ENCODE results near the gene CACNA1C.
"Not testable (repeated sequence)": the region's sequence is repeated elsewhere in the genome, so short reads cannot be mapped to it uniquely, and the experiment has no call there.

CACNA1C gene

DNA sequence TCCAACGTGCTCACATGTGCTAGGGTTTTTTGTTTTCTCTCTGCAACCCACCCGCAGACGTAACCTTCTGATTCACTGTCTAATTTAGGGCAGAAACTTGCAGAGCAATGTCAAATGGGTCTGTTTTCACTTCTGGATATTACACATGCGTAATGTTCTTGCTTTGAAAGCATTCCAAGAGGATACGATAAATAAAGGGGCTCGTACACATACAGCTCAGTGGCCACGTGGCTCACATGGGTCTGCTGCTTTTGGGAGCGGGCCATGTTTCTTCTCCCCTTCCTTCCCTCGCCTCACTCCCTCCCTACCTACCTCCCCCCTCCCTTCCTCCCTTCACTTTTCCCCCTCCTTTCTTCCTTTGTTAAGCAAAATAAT, 23.4 kb downstream of the CACNA1C start:
- DNase-seq (ENCODE audit: low spot score) = no peak

DNA sequence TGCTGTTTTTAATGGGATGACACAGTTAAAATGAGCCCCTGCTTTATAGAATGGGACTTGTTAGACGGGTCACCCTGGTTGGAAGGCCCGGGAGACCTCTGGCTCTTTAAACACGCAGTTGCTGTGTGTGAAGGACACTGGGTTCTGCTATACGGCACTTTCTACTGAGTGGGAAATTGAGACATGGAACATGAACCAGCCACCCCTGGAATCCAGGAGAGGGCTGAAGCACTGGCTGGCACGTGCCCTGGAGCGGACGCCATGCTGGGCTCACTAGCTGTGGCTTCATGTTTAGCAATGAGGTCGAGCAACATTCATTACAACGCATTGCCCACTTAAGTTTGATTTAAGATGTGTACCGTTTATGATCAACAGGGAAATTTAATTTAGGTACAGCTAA, 23.9 kb downstream of the CACNA1C start:
- no peak for DNase-seq (ENCODE audit: low spot score)

DNA sequence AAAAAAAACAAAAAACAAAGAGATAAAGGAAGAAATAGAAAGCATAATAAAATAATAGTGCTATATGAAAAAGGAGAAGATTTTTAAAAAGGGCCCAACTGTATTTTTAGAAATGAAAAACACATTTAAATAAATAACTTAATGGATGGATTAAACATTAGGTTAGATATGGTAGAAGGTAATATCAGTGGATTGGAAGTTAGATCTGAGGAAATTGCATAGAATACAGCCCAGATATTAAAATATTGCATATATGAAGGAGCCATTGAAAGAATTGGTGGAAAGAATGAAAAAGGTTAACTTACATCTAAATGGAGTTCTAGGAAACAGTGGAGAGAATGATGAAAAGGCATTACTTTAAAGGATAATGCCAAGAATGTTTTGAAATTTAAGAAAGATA, 27.8 kb downstream of the CACNA1C start:
- no peak for DNase-seq (ENCODE audit: low spot score)

DNA sequence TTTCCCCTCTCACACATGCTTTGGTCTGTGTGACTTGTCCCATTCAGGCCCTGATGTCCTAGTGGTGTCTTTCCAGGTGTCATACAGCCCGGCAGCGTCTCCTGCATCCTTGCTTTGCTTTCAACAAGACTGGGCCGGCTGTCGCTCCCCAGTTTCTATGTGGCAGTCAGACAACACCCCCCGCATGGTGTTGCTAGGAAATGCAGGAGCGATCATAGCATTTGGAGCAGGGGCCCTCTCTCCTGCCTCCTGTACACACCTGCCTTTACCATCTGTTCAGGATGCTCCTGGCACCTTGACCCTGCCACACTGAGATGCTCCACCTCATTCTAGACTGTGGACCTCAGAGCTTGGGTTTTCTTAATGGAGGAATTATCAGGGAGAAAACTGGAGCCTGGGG, 29.5 kb downstream of the CACNA1C start:
- no peak for DNase-seq (ENCODE audit: low spot score)

DNA sequence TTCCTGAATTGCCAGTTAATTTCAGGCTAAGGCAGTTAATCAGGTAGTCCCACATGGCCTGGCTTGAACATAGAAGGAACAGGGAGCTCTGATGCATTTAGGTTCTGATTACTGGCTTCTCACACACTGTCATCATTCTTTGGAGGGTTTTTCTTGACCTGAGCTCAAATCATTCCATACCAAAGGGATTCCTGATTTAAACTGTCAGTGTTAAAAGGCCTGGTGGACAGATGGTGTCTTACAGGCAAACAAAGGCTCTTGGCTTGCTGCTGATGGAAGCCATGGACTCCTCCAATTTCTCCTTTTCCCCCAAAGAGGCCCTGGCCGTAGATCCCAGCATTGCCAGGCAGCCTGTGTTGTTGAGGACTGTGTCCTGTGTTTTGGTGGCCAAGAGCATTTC, 30.2 kb downstream of the CACNA1C start:
- no peak for DNase-seq (ENCODE audit: low spot score)

DNA sequence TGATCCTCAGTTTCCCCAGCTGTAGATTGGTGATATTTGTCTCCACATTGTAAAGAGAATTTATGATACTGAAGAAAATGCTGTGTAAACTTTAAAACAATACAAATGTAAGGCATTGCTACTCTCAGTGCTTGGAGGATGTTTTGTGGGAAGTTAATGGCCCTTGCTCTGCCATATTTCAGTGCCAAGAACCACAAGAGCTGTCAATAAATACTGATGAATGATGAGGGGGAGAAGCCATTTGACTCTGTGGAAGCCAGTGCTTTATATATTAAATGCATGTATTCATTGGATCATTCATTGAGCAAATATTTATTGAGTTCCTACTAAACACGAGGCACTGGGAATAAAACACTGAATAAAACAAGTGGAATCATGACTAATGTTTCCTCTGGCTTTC, 30.8 kb downstream of the CACNA1C start:
- DNase-seq (ENCODE audit: low spot score) = no peak

DNA sequence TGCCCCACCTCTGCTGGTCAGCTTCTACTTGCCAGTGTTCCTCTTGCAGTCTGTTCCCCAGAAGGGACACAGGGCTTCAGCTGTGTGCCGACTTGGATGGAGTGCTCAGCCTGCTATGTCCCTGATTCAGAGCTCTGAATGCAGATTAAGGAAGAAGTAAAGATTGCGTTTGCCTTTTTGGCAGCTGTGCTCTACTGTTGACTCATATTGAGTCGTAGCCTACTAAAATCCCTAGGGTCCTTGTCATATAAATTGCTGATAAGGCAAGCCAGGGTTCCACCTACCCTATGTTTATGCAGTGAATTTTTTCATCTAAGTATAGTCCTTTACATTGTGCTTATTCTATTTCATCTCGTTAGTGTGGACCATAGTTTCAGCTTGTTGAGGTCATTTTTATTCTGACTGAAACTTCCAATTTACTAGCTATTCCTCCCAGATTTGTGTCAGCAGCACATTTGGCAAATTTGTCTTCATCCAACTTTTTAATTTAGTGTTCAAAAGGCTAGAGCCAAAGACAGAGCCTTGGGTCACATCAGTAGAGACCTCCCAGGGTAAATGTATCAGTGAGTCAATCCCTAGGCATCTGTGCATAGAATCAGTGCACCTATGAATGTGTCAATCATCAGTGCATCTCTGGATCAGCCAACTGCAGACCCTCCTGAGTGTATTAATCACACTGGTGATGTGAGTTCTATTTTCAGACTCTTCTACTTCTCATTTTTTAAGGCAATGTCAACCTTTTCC, 31.9 kb downstream of the CACNA1C start:
- DNase-seq (ENCODE audit: low spot score) = no peak

DNA sequence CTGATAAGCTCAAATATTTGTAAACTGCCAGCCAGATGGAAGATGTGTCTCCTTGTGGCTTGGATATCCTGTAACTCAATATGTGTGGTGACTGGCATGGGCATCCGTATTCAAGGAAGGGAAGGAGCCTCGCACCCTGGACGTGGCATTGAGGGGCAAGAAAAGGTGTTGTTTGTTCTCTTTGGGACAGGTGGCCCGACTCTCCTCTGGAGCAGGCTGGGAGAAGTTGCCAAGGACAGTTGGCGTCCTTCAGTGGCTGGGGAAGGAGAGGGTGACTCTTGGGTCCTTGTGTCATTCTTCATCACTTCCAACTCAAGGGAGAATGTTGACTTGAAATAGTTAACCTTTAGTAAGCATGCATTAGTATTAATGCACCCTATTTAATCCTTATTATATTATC, 39.6 kb downstream of the CACNA1C start:
- DNase-seq (ENCODE audit: low spot score) = no peak

DNA sequence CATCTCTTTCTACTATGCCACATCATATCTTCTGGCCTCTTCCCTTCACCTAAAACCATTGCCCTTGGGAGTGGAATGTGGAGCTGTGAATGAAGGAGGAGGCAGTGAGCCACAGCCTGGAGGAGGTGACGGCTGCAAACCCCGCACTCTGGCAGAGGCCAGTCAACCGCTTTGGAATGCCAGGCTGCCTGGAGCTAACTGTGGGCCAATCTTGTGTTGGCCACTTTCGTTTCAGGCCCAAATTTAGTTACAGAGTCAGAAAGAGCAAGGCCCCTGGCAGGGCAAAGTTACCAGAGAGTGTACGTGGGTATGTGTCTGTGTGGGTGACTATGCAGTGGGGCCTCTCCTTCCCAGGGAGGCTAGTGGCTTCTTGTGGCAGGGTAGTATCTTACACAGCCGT, 40.1 kb downstream of the CACNA1C start:
- DNase-seq (ENCODE audit: low spot score) = no peak

DNA sequence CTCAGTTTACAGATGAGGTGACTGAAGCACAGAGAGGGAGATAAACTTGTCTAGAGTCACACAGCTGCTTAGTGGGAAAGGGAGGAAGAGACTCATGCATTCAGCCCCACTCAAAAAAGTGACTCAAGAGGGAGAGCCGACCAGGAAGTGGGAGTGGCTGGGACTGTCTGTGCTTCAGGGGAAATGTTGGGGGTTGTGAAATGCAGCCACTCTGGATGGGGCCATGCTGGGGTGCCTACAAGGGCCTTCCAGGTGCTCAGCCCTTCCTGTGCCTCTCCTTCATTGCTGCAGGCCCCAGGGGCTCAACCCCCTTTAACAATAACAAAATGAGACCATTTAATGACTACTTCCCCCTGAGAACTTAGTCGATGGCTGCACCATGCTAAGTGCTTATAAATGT, 41.8 kb downstream of the CACNA1C start:
- no peak for DNase-seq (ENCODE audit: low spot score)

DNA sequence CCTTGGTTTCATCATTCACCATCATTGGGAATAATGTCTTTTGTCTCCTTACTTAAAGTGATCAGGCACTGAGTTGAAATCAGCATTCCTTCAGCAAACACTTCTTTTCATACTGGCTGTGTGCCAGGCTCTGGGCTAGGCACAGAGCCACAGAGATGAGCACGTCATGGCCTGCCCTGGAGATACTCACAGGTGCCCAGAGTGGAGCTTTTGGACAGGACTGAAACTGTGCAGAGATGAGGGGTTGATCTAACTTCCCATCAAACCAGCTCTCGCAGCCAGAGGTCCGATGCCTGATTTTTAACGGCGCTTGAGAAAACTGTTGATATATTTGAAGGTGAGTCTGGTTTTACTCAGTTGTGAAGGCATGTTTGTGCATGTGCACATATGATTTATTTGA, 43.1 kb downstream of the CACNA1C start:
- DNase-seq (ENCODE audit: low spot score) = no peak

DNA sequence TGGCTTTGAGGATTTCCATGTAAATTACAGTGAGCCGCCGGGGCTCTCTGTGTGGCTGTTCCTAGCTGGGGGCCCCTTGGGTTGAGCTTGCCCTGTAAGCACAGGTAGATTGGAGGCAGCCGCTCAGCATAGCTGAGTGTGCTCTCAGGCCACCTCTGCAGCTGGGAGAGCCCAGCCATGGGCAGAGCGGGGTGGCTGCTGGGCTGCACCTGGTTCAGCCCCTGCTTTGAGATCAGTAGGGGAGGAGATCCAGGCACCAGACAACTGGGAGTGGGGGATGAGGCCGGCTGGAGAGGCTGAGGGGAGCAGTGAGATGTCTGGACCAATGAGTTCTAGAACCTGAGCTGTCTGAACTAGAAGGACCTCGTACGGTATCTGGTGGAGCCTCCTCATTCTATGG, 44.8 kb downstream of the CACNA1C start:
- DNase-seq (ENCODE audit: low spot score) = no peak

DNA sequence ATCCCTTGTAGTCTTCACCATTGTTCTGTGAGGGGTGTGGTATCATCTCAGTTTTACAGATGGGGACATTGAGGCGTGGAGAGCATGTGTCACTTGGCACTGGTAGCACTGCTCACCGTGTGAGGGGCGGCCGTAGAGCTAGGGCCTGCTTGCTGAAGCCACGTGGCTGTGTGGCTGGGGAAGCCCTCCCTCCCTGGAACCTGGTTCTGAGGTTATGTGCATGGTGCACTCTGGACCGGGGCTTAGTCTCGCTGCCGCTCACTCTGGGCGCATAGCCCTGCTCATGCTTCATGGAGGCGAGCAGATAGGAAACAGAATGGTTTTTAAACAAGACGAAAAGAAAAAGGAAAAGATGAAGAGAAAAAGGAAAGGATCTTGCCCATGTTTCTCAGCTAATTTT, 46.1 kb downstream of the CACNA1C start:
- DNase-seq (ENCODE audit: low spot score) = no peak

DNA sequence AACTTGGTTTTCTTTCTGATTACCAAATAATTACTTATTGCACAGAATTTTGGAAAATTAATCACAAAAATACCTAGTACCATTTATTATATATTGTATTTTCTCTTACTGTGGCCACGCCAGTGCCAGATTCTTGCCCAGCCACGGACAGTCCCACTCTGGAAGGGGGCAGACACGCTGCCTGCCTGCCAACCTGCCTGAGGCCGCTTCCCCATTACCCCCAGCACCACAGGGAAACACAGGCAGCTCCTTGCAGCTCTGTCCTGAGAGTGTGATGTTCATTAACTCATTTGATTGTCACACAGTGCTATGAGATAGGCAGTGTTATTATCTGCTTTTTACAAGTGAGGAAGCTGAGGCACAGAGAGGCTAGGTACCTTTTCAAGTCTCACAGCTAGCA, 46.8 kb downstream of the CACNA1C start:
- no peak for DNase-seq (ENCODE audit: low spot score)

DNA sequence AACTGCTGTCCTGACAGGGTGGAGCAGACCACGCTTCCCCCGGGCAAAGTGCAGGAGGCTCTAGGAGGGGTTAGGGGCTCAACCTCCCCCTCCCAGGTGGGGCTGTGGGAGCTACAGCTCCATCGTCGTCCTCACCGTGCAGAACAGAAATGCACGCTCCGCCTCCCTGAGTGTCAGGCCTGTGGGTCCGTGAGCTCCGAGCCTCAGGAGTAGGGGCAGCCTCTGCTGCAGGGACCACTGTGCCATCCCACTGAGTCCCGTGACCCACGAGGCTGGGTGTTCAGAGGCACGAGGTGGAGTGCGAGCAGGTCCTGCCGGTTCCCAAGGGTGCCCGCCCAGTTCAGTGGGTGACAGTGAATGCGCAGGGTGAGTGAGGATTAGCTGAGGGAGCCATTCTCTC, 48.6 kb downstream of the CACNA1C start:
- no peak for DNase-seq (ENCODE audit: low spot score)

DNA sequence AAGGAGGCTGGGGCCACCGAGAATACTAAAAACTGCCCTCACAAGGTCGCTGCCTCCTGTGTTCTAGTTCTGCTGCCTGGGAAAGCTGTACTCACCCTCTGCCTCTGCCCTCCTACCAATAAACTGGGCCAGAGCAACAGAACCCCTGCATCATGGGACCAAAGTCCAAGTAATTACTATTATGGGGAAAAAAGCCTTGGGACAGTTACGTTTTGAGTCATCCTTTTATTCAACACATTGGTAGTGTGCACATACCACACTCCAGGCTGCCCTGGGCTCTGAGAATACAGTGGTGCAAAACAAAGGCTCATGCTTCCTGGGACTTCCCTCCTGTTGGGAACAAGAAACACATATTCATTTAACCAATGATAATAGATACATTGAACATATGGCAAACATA, 49.0 kb downstream of the CACNA1C start:
- DNase-seq (ENCODE audit: low spot score) = no peak

DNA sequence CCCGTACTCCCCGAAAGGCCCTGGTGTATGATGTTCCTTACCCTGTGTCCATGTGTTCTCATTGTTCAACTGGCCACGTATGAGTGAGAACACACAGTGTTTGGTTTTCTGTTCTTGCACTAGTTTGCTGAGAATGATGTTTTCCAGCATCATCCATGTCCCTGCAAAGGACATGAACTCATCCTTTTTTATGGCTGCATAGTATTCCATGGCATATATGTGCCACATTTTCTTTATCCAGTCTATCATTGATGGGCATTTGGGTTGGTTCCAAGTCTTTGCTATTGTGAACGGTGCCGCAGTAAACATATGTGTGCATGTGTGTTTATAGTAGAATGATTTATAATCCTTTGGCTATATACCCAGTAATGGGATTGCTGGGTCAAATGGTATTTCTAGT, 49.9 kb downstream of the CACNA1C start:
- not testable (repeated sequence) for DNase-seq (ENCODE audit: low spot score)

DNA sequence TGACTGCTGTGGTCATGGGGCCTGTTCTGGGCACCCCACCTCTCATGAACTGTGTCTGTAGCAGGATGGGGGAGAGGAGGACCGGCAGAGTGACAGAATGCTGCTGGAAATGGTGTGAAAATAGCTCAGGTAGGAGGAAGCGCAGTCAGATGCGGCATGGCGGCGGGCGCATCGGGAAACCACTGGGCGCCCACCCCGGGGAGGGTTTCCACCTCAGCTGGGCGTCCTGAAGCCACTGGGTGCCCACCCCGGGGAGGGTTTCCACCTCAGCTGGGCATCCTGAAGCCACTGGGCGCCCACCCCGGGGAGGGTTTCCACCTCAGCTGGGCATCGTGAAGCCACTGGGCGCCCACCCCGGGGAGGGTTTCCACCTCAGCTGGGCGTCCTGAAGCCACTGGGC, 52.6 kb downstream of the CACNA1C start:
- DNase-seq (ENCODE audit: low spot score) = not testable (repeated sequence)

DNA sequence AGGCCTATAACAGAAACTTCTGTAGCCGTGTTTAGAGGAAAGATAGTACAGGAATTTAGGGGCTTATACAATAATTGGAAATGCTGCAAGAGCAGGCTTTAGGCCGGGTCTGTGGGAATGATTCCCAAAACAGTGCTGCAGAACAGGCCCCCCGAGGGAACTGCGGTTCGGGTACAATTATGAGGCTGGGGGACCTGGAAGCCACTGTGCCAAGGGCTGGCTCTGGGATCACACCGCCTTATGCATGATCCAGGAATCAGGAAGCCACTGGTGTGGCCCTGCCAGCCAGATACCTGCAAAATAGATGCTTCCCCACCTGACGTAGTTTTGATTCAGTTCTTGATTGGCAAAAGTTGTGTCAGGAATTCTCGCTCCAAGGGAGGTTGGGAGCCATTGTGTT, 55.4 kb downstream of the CACNA1C start:
- DNase-seq (ENCODE audit: low spot score) = no peak

DNA sequence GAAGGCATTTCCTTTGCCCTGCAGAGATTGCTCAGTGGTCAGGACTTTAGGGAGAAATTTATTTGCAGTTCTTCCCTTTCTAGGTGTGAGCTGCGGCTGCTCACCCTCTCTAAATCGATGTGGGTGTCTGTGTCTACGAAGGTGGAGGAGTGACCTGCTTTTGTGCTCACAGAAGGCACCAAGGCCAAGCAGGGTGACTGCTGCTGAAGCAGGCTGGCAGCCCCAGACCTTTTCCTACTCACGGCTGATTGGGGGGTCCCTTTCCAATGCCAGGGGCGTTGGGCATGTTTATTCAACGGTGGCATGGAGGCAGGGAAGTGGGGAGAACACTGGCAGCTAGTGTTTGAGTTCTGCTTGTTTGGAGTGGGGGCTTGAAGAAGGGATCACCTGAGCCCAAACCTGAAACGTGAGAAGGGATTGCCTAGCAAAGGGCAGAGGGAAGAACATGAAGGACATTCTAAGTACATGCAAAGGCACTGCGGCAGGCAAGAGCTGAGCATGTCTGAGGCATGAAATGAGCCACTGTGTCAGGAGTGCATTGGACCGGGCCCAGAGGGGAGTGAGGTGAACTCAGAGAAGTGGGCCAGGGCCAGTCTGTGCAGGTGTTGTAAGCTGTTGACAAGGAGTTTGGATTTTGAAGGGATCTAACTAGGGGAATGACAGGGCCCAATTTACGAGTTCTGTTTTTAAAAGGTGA, 56.3 kb downstream of the CACNA1C start:
- DNase-seq (ENCODE audit: low spot score) = no peak

DNA sequence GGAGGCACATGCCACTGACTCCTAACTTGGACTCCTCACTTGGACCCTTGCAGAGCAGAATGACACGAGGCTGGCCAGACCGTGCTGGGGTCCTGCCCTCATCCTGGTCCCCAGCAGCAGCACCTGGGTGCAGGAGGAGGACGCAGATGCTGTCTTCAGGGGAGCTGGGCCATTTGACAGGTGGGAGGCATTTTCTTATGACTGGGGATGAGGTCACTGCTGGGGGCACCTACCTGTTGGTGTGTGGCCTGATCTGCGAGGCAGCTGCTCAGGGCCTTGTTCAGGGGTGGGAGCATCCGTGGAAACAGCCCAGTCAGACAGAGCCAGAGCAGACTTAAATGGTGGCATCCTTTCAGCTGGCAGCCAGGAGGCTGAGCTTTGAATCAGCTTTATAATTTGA, 57.3 kb downstream of the CACNA1C start:
- no peak for DNase-seq (ENCODE audit: low spot score)

DNA sequence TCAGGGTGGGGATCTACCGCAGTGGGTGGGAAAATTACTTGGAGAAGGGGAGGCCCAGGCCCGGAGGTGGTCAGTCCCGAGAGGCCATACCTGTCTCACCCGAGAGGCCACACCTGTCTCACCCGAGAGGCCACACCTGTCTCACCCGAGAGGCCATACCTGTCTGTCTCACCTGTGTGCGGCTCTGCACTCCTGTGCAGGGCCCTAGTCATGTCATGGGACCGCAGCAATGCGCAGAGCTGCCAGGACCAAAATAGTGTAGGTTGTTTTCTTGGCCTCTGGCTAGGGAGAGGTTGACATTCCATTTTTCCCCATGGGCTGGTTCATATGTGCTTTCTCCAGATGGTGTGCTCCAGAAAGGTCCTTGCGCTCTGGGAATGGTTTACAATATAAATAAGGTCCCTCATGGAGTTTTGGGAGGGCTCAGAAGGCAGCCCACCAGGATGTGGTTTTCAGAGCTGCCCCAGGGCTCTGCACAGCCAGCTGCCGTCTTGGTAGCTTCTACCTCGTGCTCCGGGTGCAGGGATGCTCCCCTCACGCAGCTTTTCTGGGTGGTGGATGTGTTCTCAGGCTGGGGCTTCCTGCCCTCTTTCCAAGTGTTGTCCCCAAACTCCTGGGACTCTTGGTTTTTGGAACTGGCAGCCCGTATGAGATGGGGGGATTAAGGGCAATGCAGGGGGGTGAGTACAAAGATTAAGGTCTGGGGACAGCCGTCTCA, 58.2 kb downstream of the CACNA1C start:
- no peak for DNase-seq (ENCODE audit: low spot score)

DNA sequence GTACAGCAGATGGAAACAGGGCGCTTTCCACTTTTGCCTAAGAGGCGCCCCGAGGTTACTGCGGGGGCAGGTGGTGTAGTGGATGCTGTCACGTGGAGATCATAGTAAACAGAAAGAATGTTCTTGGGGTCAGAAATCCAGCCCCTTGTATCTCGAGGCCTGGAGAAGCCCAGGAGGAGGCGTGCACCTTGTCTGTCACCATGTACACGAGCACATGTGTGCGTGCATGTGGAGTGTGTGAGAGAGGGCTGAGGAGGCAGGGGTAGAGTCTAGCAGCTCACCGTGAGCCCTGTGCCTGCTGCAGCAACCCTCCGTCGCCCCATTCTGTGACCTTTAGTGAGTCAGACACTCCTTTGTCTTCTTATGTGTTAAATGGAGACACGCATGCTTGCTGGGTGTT, 59.0 kb downstream of the CACNA1C start:
- DNase-seq (ENCODE audit: low spot score) = no peak

Data from NAMALWA (cell line).